Measurements from ENCODE around the gene WDR53.
"Not testable (repeated sequence)": the region's sequence is repeated elsewhere in the genome, so short reads cannot be mapped to it uniquely, and the experiment has no call there.

WDR53 gene

GRCh38 chr3:196558476-196558875, 9.9 kb downstream of the WDR53 start:
- DNase-seq, result no peak

- DNase-seq, result no peak
Observed at GRCh38 chr3:196557236-196557635, 11.1 kb downstream of the WDR53 start.

DNA sequence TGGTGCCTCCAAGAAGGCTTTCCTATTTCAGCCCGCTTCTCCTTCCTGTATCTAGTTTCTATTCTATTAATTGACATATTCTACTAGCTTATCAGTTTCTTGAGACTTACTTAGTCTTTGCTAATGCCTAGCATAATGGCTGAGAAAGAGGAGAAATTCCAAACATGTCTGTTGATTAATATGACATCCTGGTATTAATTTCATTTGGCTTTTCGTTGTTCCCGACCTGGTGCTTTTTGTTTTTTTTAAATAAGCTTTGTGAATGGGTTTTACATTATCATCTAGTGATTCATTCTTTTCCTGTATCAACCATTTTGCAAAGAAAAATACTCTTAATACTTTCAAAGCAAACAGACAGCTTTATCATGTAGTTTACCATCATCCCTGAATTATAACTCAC, 13.1 kb downstream of the WDR53 start:
- DNase-seq, result no peak

DNA sequence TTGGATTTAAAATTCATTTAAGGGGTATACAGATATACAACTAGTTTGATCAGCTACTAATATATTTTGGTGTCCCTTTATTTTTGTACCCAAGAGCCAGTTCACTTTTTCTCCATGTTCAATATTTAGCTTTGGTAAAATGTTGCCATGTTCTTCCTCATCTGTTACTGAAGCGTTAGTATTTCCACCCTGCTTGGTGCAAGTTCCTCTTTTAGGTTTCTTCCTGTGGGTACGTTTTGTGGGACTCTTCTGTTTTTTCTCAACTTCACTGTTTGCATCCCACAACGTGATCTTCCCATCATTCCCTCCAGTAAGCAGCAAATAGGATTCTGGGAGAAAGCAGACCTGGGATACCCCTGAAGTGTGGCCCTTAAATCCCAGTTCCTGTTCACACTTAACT, 14.1 kb downstream of the WDR53 start:
- DNase-seq, result peak; percentile 47 to 61 (median 60)

DNA sequence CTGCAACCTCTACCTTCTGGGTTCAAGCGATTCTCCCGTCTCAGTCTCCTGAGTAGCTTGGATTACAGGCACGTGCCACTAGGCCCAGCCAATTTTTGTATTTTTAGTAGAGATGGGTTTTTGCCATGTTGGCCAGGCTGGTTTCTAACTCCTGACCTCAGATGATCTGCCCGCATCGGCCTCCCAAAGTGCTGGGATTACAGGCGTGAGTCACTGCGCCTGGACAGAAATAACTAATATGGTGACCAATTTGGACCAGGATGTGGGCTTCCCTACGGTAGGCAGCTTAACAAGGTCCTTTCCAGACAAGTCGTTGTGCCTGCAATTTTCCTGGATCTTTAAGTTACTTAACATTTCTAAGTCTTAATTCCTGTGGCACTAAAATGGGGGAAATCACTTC, 14.8 kb downstream of the WDR53 start:
- no peak for DNase-seq

GRCh38 chr3:196552253-196552652, 16.1 kb downstream of the WDR53 start:
- no peak for DNase-seq

DNA sequence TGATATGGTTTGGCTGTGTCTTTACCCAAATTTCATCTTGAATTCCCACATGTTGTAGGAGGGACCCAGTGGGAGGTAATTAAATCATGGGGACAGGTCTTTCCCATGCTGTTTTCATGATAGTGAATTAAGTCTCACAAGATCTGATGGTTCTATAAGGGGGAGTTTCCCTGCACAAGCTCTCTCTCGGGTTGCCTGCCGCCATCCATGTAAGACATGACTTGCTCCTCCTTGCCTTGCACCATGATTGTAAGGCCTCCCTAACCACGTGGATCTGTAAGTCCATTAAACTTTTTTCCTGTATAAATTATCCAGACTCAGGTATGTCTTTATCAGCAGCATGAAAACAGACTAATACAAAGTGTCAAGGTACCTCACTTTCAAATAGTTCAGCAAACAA, 18.2 kb downstream of the WDR53 start:
- not testable (repeated sequence) for DNase-seq

- not testable (repeated sequence) for DNase-seq
Observed at GRCh38 chr3:196549312-196549711, 19.0 kb downstream of the WDR53 start.

- DNase-seq, result no peak
Observed at GRCh38 chr3:196547067-196547466, 21.3 kb downstream of the WDR53 start.

DNA sequence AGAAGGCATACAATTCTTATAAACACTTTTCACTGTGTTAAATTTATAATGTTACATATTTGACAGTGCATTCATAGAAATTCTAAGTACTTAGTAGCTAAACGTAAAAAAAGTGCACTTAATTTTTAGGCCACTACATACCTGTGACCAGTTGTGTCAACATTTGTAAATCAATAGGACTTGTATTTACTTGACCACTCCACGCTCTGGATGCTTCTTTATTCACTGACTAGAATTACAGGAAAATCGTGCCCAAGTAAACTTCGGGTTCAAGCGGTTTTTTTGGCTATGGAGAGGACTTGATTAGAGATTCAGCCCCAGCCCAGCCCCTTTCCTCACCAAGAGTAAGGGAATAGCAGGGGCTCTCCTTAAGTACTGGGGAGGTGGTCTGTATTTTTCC, 21.8 kb downstream of the WDR53 start:
- no peak for DNase-seq

DNA sequence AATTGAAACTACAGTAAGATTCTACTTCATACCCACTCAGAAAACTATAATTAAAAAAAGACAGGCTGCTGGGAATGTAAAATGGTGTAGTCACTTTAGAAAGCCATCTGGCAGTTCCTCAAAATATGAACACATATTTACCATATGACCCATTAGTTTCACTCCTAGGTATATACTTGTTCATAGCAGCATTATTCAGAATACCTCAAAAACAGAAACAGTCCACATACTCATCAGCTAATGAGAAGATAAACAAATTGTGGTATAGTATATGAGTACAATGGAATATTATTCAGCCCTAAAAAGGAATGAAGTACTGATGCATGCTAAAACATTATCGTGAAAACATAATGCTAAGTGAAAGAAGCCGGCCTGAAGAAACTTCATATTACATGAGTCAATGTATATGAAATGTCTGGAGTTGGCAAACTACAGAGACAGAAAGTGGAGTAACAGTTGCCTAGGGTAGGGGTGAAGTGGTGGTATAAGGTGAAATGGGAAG, 23.8 kb downstream of the WDR53 start:
- no peak for DNase-seq

- DNase-seq, result no peak
Observed at GRCh38 chr3:196541684-196542445, 26.5 kb downstream of the WDR53 start.

GRCh38 chr3:196537319-196537984, 30.9 kb downstream of the WDR53 start:
- DNase-seq, result peak; percentile 51 to 67 (median 60)

- DNase-seq, result no peak
Observed at GRCh38 chr3:196533260-196533681, 35.1 kb downstream of the WDR53 start.

- peak; percentile 49 to 54 (median 51) for DNase-seq
Observed at GRCh38 chr3:196531418-196531817, 36.9 kb downstream of the WDR53 start.

DNA sequence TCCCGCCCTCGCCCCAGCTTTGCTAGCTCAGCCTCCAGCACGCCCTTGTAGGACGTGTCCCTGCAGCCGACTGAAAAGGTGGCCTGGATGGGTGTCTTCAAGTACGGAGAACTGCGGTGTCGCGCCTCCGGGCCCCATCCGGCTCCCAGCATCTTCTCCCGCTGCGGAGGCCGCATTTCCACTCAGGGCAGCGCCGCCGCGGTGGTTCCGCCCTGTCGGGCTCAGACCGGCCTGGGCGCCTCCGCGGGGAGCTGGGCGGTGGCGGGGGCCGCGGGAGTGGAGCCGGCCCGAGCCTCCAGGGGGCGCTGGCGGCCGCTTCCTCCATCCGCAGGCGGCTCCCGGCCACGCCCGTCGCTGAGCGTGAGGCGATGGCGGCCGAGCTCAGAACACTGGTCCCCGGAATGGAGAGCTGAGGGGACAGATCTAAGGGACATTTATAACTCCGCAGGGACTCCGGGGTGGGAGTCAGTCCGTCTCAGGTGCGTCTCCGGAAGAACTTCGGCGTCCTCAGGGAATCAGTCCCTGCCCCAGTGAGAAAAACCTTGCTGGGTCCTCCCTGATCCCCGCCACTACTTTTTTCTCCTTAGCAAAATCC, 39.6 kb downstream of the WDR53 start:
- DNase-seq, result peak; percentile 82 to 96 (median 91)

DNA sequence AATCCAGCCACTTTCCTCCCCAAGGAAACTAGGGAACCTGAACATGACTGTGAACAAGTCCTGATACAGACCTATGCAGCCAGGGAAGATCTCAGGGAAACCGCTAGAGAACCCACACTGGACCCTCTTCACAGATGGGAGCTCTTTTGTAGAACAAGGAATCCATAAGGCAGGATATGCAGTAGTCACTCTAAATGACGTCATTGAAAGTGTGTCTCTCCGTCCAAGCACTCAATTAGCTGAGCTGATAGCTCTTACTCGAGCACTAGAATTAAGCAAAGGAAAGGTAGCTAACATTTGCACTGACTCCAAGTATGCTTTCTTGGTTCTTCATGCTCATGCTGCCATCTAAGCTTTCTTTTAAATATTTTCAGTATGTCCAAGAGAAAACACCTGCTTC, 43.2 kb downstream of the WDR53 start:
- DNase-seq, result no peak

- no peak for DNase-seq
Observed at GRCh38 chr3:196524527-196524926, 43.8 kb downstream of the WDR53 start.

GRCh38 chr3:196523841-196524240, 44.5 kb downstream of the WDR53 start:
- no peak for DNase-seq

GRCh38 chr3:196521291-196521690, 47.1 kb downstream of the WDR53 start:
- DNase-seq, result not testable (repeated sequence)

DNA sequence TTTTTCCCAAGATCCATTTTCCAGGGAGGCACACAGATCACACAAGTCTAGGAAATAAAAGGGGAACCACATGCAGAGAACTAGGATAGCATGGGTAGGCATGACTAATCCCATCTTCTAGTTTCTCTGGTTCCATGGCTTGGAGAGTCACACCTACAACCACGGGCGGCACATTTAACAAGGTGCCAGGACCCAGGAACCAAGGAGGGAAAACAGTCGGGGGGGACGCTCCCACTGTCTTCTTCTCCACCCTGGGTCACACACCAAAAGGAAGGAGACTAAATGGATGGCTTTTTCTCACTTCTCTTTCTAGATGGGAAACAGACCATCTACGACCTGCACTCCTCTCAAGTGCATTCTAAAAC, 48.7 kb downstream of the WDR53 start:
- DNase-seq, result peak in 1 of 3 donors; percentile 26

GRCh38 chr3:196518966-196519717, 49.2 kb downstream of the WDR53 start:
- peak; percentile 92 to 94 (median 92) for DNase-seq

DNA sequence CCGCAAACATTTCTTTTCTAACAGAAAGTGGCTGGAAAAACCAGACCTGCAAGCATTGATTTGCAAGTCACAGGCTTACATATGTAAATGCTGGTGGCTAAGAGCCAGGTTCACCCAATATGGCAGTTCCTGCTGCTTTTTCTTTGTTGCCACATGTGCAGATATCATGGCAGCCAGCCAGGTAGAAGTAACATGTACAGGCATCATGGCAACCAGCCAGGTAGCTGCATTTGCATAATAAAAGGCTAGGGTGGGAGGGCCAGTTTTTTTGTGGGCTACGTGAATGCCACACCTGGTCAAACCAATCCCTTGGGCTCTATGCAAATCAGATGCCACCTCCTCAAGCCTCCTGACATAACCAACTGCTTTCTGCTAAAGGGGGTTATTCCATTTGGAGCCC, 50.4 kb downstream of the WDR53 start:
- no peak for DNase-seq

Data from suppressor macrophage treated with lipopolysaccharide for 1 hour (primary cell).